ENCODE results near the gene FMN2.

Gene FMN2

DNA sequence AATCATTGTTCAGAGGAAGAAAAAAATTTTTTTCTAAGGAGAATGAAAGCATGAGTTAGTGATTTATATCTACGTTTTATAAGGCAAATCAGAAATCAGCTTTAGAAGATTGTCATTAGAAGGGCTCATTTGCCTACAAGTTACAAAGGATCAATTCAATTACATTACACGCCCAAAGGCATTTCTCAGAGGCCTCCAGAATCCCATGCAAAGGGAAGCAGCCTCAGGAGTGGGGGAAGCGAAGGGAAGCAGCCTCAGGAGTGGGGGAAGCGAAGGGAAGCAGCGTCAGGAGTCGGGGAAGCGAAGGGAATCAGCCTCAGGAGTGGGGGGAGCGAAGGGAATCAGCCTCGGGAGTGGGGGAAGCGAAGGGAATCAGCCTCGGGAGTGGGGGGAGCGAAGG is 314.1 kb downstream of the FMN2 start:
- TF ChIP-seq TAF1 (IDR thresholded peaks at IDR 0.05; ENCODE audit: borderline replicate concordance, insufficient read depth, low read length): no peak

DNA sequence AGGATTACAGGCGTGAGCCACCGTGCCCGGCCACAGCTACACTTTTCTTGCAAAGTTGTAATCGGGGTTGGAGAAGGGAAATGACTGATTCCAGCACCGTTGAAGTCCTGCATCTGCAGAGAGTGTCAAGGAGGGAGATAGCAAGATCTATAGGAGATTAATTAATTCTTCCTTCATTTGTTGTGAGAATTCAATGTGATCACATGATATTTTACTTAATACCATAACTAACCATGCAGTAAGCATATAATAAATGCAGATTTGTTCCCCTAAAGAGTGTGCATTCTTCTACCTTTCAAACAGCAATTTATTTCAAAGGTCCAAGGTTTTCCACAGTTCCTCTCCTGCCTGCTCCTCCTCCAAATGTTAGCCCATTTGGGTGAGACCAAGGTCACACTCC is 315.7 kb downstream of the FMN2 start:
- TF ChIP-seq TAF1 (IDR thresholded peaks at IDR 0.05; ENCODE audit: borderline replicate concordance, insufficient read depth, low read length) (no peak), FOXP2 (optimal IDR thresholded peaks at IDR 0.05; ENCODE audit: borderline replicate concordance, extremely low read depth, extremely low read length, insufficient read depth) (no peak), SIN3A (IDR thresholded peaks at IDR 0.05; ENCODE audit: borderline replicate concordance, insufficient read depth, low read length) (no peak), POLR2AphosphoS5 (IDR thresholded peaks at IDR 0.05; ENCODE audit: low read depth, low read length) (no peak)
- TF ChIP-seq, protein P1, sequence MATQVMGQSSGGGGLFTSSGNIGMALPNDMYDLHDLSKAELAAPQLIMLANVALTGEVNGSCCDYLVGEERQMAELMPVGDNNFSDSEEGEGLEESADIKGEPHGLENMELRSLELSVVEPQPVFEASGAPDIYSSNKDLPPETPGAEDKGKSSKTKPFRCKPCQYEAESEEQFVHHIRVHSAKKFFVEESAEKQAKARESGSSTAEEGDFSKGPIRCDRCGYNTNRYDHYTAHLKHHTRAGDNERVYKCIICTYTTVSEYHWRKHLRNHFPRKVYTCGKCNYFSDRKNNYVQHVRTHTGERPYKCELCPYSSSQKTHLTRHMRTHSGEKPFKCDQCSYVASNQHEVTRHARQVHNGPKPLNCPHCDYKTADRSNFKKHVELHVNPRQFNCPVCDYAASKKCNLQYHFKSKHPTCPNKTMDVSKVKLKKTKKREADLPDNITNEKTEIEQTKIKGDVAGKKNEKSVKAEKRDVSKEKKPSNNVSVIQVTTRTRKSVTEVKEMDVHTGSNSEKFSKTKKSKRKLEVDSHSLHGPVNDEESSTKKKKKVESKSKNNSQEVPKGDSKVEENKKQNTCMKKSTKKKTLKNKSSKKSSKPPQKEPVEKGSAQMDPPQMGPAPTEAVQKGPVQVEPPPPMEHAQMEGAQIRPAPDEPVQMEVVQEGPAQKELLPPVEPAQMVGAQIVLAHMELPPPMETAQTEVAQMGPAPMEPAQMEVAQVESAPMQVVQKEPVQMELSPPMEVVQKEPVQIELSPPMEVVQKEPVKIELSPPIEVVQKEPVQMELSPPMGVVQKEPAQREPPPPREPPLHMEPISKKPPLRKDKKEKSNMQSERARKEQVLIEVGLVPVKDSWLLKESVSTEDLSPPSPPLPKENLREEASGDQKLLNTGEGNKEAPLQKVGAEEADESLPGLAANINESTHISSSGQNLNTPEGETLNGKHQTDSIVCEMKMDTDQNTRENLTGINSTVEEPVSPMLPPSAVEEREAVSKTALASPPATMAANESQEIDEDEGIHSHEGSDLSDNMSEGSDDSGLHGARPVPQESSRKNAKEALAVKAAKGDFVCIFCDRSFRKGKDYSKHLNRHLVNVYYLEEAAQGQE (IDR thresholded peaks at IDR 0.05; ENCODE audit: insufficient read depth in 1 of 2, low read depth in 2 of 2, low read length in 2 of 2): no peak

DNA sequence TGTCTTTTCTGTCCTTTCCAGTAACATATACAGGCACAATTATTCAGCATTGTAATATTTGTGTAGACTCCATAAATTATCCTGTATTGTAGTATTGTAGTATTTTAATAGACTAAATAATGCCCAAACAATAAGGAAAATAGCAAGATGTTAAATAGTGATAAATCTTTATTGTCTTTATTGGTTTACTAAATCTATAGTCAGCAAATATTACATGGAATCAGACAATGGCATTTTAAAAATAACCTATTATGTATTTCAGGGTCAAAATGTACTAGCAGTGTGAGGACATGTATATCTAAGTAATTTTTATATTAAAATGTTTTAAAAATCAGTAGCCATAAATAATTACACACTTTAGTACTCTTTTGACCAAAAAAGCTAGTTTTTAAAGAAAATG is 317.9 kb downstream of the FMN2 start:
- no peak for TF ChIP-seq POLR2AphosphoS5 (IDR thresholded peaks at IDR 0.05; ENCODE audit: low read depth, low read length)
- no peak for TF ChIP-seq SIN3A (IDR thresholded peaks at IDR 0.05; ENCODE audit: borderline replicate concordance, insufficient read depth, low read length)
- TF ChIP-seq FOXP2 (optimal IDR thresholded peaks at IDR 0.05; ENCODE audit: borderline replicate concordance, extremely low read depth, extremely low read length, insufficient read depth): no peak
- no peak for TF ChIP-seq TAF1 (IDR thresholded peaks at IDR 0.05; ENCODE audit: borderline replicate concordance, insufficient read depth, low read length)
- TF ChIP-seq, protein P1 (IDR thresholded peaks at IDR 0.05; ENCODE audit: insufficient read depth in 1 of 2, low read depth in 2 of 2, low read length in 2 of 2): no peak

DNA sequence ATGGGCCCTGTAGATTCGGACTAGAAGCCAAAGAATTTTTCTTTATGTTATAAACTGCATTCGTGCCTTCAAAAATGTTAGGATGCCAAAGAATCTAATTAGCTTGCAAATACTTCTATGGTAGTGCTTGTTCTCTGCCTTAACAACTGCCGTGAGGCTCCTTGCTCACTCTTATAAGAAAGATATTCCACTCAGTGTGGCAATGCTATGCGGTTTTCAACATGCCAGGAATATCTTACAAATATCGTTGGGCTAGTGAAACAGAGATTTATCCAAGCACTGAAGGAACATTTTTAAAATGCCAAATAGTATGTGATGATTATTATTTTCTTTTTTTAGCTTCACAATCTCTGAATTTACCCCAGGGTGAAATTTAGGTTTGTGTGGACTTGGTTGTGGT is 322.0 kb downstream of the FMN2 start:
- TF ChIP-seq TAF1 (IDR thresholded peaks at IDR 0.05; ENCODE audit: borderline replicate concordance, insufficient read depth, low read length): no peak
- TF ChIP-seq SIN3A (IDR thresholded peaks at IDR 0.05; ENCODE audit: borderline replicate concordance, insufficient read depth, low read length): no peak
- TF ChIP-seq, protein P1 (IDR thresholded peaks at IDR 0.05; ENCODE audit: insufficient read depth in 1 of 2, low read depth in 2 of 2, low read length in 2 of 2): no peak
- TF ChIP-seq FOXP2 (optimal IDR thresholded peaks at IDR 0.05; ENCODE audit: borderline replicate concordance, extremely low read depth, extremely low read length, insufficient read depth): no peak
- no peak for TF ChIP-seq POLR2AphosphoS5 (IDR thresholded peaks at IDR 0.05; ENCODE audit: low read depth, low read length)

DNA sequence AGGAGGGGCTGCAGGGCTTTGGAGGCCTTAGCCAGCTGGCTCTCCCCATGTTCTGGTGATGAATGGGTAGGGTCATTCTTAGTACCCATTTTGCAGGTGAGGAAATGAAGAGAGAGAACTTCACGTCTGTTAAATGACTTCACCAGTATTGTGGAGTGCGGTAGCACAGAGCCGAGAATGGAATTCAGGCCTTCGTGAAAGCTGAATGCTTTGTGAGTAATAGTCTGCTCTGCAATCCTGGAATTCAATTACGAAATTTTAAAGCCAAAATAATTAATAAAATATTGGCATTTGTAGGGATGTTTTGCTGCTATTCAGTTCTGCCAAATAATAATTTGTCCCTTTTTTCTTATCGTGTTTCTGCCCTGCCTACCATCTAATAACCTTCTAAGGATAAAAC is 322.6 kb downstream of the FMN2 start:
- TF ChIP-seq TAF1 (IDR thresholded peaks at IDR 0.05; ENCODE audit: borderline replicate concordance, insufficient read depth, low read length): no peak
- TF ChIP-seq POLR2AphosphoS5 (IDR thresholded peaks at IDR 0.05; ENCODE audit: low read depth, low read length): no peak
- TF ChIP-seq, protein P1 (IDR thresholded peaks at IDR 0.05; ENCODE audit: insufficient read depth in 1 of 2, low read depth in 2 of 2, low read length in 2 of 2): no peak
- no peak for TF ChIP-seq SIN3A (IDR thresholded peaks at IDR 0.05; ENCODE audit: borderline replicate concordance, insufficient read depth, low read length)
- TF ChIP-seq FOXP2 (optimal IDR thresholded peaks at IDR 0.05; ENCODE audit: borderline replicate concordance, extremely low read depth, extremely low read length, insufficient read depth): no peak

Measured in PFSK-1 (cell line).